ENCODE measurements around the gene EMILIN3. TPM values are rescaled to one million over a fixed set of nuclear protein-coding genes. Genes with fewer than 3 reads are reported as not detected.
A peak's percentile ranks its signal among the peaks of the same experiment; 100 is the strongest.

Gene EMILIN3
- total and polyA plus RNA-seq, 2 of the 4 experiments (the other 2 are of a cell fraction) = under 0.01 to 0.07 TPM

GRCh38 chr20:41335591-41335990 is 31.0 kb downstream of the EMILIN3 start:
- Histone ChIP-seq H4K8ac (ENCODE audit: low read depth in 2 of 2, low read length in 2 of 2) (peak overlapping the region; percentile 53 to 78; a peak in 3 of 4 replicates), H3K27me3 (ENCODE audit: control insufficient read depth, insufficient read depth, low read length) (no peaks in the 10 kb centered on the region), H3K4me2 (ENCODE audit: low read depth, low read length) (no peak overlapping the region), H3K9me1 (ENCODE audit: insufficient read depth, low read length) (peaks cover 9% of the 10 kb centered on the region), H3K27ac (ENCODE audit: insufficient read depth, low read length) (peak overlapping the region; percentile 81; the same call in 1 of the 2 replicates), H3K9ac (ENCODE audit: low read depth, low read length) (no peak overlapping the region), H2AK9ac (replicated peaks; ENCODE audit: low read depth, low read length, poor library complexity) (no peak overlapping the region), H3K79me1 (ENCODE audit: low read depth in 1 of 2, low read length in 2 of 2) (peaks cover 0 to 3% of the 10 kb centered on the region in 2 experiments; a peak in 1 of 4 replicates), H3K14ac (replicated peaks; ENCODE audit: low read depth, low read length) (no peak overlapping the region), H3K9me3 (ENCODE audit: control insufficient read depth, insufficient read depth, low read length) (no peaks in the 10 kb centered on the region), H2AFZ (replicated peaks; ENCODE audit: low read length, poor library complexity) (no peak overlapping the region), H2BK5ac (ENCODE audit: low read depth, low read length, poor library complexity, severe bottlenecking) (peak overlapping the region; percentile 77), H3K56ac (ENCODE audit: extremely low read depth, insufficient read depth, low read length) (no peak overlapping the region), H2AK5ac (ENCODE audit: low read depth, low read length) (peak overlapping the region; percentile 67), H3K36me3 (ENCODE audit: control insufficient read depth, insufficient read depth, low read length) (no peaks in the 10 kb centered on the region), H3K18ac (ENCODE audit: low read depth, low read length) (peak overlapping the region; percentile 88; the same call in 1 of the 2 replicates), H3K23ac (ENCODE audit: low read depth, low read length) (no peak overlapping the region), H3K4me1 (ENCODE audit: control insufficient read depth, insufficient read depth, low read length) (peaks cover 19% of the 10 kb centered on the region), H4K20me1 (ENCODE audit: insufficient read depth, low read length) (no peaks in the 10 kb centered on the region), H4K5ac (ENCODE audit: low read depth, low read length) (peak overlapping the region; percentile 92), H3K4ac (ENCODE audit: low read depth, low read length) (peak overlapping the region; percentile 87), H2BK15ac (ENCODE audit: low read depth, low read length) (peak overlapping the region; percentile 82; the same call in 2 of the 3 replicates), H3K4me3 (ENCODE audit: insufficient read depth, low read depth, low read length) (no peak overlapping the region), H2BK120ac (ENCODE audit: low read depth, low read length) (peak overlapping the region; percentile 59), H2BK20ac (ENCODE audit: low read depth, low read length) (no peak overlapping the region; the same call in 1 of the 2 replicates), H4K91ac (ENCODE audit: insufficient read depth, low read depth, low read length) (peak overlapping the region; percentile 36; the same call in 1 of the 2 replicates)
- in situ Hi-C loops (cut with MboI; ENCODE audit: low sequenced_read_pairs) = no loop called here
- no peak for ATAC-seq (ENCODE audit: low read depth)
- intact Hi-C loops (cut with micrococcal nuclease) = no loop called here
- POLR2A ChIA-PET (ENCODE audit: unreplicated experiment) = no interaction called here
- WGBS, 2 experiments (ENCODE audit: extremely low coverage in 2 of 2, insufficient read length in 1 of 2) = no CpG with 5 or more reads among the region's 1 CpG
- no peak for DNase-seq
- dilution Hi-C loops (cut with HindIII; ENCODE audit: low sequenced_read_pairs, unreplicated experiment) = no loop called here
- BruUV-seq (replicated peaks) = no TSS peak
- CTCF ChIA-PET = interaction anchor here (2.4 kb wide), 1 partner anchor 163 kb away, joined by 8 read pairs; no protein-coding TSS in a partner anchor
- TF ChIP-seq MAFK (IDR thresholded peaks at IDR 0.05; ENCODE audit: low read depth, low read length) = no peak
- no peak for TF ChIP-seq NFE2L2 (IDR thresholded peaks at IDR 0.05; ENCODE audit: low read depth, low read length)
- no peak for TF ChIP-seq CHD1 (IDR thresholded peaks at IDR 0.05; ENCODE audit: low read depth, low read length)
- no peak for TF ChIP-seq RFX5 (IDR thresholded peaks at IDR 0.05; ENCODE audit: low read depth, low read length)
- TF ChIP-seq, protein P1, sequence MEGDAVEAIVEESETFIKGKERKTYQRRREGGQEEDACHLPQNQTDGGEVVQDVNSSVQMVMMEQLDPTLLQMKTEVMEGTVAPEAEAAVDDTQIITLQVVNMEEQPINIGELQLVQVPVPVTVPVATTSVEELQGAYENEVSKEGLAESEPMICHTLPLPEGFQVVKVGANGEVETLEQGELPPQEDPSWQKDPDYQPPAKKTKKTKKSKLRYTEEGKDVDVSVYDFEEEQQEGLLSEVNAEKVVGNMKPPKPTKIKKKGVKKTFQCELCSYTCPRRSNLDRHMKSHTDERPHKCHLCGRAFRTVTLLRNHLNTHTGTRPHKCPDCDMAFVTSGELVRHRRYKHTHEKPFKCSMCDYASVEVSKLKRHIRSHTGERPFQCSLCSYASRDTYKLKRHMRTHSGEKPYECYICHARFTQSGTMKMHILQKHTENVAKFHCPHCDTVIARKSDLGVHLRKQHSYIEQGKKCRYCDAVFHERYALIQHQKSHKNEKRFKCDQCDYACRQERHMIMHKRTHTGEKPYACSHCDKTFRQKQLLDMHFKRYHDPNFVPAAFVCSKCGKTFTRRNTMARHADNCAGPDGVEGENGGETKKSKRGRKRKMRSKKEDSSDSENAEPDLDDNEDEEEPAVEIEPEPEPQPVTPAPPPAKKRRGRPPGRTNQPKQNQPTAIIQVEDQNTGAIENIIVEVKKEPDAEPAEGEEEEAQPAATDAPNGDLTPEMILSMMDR (conservative IDR thresholded peaks at IDR 0.05; ENCODE audit: low read depth, low read length) = no peak
- no peak for TF ChIP-seq BHLHE40 (IDR thresholded peaks at IDR 0.05; ENCODE audit: low read depth, low read length)
- TF ChIP-seq, protein P2, sequence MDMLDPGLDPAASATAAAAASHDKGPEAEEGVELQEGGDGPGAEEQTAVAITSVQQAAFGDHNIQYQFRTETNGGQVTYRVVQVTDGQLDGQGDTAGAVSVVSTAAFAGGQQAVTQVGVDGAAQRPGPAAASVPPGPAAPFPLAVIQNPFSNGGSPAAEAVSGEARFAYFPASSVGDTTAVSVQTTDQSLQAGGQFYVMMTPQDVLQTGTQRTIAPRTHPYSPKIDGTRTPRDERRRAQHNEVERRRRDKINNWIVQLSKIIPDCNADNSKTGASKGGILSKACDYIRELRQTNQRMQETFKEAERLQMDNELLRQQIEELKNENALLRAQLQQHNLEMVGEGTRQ (IDR thresholded peaks at IDR 0.05; ENCODE audit: low read depth, low read length) = no peak
- no peak for TF ChIP-seq RAD21 (IDR thresholded peaks at IDR 0.05; ENCODE audit: low read length)
- TF ChIP-seq POLR2A (IDR thresholded peaks at IDR 0.05; ENCODE audit: low read depth, low read length) = no peak

All from IMR-90 (cell line).